HG03025 (cell line): Measurements from ENCODE around the gene WNT11.

ENCODE experiments used
- ATAC-seq: cut with Tn5 transposase; IDR thresholded peaks from one replicate; pipeline ENCODE4 v1.9.1; 2021; ENCODE audit warnings: mild to moderate bottlenecking, moderate library complexity; ENCODE audit not compliant: unreplicated experiment, low FRiP score

WNT11 gene

DNA sequence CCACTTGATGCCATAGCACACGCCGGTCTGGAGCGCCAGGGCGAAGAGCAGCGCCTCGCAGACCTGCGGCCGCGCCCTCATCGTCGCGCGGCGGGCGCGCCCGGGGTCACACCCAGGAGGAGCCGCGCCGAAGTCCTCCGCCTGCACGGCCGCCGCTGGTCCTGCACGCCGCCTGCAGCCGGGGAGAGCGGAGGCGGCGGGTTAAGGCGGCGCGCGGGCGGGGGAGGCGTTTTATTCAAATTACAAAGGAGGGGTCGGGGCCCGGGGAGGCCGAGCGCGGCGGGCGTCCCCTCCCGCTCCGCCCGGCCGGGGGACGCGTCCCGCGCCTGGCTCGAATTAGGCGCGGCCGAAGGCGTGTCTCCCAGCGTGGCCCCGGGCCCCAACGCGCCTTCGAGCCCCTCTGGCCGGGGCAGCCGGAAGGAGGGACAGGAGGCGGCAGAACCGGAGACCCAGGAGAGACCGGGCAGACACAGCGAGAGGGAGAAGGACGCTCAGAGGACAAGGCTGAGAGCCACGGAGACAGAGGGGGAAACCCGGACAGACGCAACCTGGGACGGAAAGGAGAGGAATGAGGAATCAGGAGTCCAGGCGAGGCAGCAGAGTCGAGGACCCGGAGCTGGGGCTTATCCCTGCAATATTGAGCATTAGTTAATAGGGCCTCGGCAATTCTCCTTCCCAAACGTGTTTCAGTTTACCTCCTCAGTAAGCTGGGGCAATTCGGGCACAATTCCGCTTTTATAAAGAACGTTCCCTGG is at the start of gene WNT11:
Gene WNT11 (minus strand): TSS at position 176 of the 755 bp plus-strand sequence. CDS start 95 bp downstream, at position 81.
- no peak for ATAC-seq

DNA sequence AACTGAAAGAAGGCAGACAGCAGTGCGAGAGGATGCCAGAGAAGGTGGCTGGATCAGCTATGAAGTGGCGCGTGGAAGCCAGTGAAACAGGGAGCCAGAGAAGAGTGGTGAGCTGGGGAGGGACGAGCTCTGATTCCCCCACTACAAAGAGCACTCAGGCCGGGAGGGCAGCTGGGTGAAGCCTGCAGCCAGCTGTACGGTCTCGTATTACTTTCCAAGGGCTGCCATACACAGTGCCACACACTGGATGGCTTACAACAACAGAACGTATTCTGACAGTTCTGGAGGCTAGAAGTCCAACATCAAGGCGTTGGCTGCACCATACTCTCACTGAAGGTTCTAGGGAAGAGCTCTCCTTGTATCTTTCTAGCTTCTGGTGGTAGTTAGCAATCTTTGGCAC is 47.1 kb upstream of the WNT11 start:
- no peak for ATAC-seq

DNA sequence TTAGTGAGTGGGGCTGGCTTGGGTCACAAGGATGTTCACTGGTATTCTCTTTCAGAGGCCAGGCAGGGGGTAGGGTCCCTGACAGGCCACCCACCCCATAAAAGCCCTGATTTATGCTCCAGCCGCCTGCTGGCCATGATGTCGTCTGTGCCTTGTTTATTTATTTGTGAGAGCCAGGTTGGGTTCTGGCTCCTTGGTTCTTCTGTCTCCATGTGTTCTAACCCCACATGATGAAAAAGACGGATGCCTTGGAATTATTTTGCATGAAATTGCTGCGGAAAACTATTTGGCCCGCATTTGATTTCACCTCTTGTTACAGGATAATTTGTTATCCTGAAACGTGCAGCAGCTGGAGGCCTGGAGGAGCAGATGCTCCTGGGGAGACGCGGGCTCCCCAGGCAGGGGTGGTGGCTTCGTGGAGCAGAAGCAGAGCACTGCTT is 46.3 kb upstream of the WNT11 start:
- ATAC-seq = no peak

DNA sequence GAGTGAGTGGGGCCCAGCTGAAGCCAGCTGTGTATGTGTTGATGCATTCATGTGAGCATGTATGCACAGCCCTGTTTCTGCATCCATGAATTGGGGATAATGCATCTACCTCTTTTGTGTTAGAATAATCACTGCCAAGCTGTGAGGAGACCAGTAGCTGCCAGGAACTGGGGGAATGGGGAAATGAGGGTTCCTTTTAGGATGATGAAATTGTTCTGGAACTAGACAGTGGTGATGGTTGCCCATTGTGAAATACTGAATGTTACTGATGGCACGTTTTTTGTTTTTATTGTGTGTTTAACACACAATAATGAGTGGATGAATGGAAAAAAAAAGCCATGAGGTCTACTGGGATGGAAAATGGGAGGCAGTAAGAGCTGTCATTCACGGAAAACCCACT is 45.3 kb upstream of the WNT11 start:
- ATAC-seq = no peak

DNA sequence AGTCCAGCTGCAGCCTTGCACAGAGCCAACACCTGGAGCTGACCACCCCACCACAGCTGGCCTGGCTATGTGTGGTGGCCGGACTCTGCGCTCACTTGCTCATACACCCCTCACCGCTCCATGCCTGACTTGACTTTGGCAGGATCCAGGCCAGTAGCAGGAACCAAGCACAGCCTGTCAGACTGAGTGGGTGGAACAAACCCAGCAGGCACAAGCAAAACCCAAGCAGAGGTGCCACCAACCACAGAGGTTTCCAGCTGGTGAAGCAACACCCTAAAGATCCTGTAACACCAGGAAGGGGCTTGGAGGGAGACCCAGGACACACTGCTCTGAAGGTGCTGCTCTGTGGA is 44.9 kb upstream of the WNT11 start:
- ATAC-seq = no peak

DNA sequence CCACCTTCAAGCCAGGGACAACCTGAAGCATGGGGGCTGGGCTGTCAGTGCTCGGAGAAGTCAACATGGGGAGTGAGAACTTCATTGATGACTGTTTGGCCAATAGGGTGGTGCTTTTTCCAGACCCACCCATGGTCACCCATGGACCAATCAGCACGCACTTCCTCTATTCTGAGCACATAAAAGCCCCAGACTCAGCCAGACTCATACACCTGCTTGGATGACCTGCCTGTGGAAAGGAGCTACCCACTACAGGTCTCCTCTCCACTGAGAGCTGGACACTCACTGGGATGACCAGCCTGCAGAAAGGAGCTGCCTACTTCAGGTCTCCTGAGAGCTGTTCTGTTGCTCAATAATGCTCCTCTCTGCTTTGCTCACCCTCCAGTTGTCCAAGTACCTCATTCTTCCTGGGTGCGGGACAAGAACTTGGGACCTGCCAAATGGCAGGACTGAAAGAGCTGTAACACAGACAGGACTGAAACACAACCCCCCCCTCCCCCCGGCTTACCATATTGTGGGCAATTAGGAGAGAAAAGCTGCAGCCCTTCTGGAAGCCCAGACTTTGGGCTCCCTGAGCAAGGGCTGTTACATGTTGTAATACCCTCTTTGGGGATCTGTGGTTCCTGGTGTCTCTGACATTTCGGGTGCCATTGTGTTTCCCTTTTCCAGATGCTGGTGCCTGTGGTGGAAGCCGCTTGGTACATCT is 44.4 kb upstream of the WNT11 start:
- ATAC-seq = no peak

DNA sequence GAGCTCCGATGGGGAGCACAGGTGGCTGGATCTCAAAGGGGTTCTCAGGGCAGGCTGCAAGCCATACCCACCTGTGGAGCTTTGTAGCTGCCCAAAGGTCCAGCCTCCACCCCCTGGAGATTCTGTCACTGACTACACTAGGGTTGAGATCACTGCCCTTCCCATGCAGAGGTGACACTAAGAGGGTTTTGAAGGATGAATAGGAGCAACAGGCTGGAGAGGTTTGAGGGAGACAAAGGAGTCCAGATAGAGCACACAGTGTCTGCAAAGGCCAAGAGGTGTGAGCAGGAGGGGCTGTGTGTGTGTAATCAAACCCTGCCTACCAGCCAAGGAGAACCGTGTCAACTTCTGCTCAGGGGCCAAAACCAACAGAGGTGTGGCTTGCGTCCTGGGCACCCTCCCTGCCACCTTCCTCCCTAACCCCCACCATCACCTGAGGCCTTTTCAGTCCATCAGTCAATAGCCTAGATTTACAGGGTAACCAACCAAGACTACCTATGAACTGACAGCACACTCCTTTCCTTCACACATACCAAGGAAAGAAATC is 43.0 kb upstream of the WNT11 start:
- no peak for ATAC-seq

DNA sequence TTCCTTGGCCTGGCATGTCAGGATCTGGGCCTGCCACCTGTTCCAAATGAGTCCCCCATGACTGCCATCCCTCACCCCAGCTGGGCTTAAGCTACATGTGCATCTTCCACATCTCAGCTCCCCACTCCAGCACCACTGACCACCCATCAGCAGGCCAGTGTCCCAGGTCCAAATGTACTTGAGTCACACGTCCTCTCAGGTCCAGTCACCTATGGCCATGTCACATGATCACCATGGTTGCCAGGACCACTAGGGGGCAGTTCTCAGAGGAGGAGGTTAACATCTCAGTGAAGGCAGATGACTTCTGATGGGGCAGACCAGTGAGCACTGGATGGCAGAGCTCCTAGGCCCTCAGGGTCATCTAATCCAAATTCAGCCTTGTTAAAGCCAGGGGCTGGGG is 41.9 kb upstream of the WNT11 start:
- no peak for ATAC-seq

DNA sequence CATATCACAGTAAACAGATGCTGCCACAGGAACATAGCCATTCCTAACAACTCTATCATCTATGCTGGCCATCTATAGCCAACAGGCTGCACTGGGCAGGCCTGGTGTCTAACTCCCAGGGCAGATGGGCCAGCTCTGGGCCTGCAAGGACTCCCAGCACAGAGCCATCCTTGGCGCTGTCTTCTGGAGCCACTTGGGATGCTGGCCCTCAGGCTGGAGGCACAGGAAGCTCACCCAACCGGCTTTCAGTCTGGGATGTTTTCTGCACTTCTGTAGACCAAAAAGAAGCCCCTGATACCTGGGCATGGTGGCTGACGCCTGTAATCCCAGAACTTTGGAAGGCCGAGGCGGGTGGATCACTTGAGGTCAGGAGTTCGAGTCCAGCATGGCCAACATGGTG is 40.8 kb upstream of the WNT11 start:
- ATAC-seq = no peak

DNA sequence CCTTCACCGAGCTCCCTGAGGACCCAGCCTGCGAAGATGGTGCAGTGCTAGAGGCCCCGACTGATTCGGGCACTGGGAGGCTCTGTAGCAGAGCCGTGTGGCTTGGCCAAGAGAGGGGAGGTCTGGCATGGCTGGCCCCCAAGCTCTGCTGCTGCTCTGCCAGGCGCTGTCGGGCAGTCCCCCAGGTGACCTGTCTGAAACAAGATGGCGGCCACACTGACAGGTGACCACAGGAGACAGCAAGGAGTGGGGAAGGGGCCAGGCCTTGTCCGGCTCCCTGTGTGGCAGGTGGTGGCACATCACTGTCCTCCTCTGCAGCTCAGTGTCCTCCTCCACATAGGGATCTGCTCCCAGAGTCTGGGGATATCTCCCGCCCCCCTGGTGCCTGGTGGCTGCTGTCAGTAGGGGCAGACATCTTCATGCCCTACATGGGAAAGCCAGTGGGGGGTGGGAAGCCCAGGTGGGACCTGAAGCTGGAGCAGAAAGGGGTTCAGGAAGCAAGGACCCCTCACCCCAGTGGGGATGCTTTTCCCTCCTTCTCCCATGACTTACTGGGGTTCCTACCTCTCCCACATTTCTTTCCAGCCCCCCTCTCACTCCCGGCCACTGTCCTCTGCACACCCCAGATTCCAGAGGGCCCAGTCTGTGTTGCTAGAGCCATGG is 40.1 kb upstream of the WNT11 start:
- ATAC-seq = no peak

DNA sequence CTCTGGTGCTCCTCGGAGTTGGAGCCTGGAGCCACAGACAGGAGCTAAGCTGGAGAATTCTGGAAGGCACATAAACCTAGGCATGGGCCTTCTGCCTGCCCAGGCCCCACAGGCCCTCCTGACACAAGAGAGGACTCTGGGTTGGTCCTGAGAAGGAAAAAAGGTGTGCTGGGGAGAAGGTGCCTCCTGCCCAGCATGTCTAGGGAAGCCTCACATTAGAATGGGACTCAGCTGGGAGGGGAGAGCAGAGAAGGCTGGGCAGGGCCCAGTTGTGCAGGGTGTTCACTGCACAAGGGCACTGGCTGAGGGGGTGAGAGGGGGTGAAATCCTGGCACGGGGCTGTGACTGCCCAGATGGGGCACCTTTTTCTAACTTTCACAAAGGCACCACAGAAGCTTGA is 39.4 kb upstream of the WNT11 start:
- ATAC-seq = no peak

DNA sequence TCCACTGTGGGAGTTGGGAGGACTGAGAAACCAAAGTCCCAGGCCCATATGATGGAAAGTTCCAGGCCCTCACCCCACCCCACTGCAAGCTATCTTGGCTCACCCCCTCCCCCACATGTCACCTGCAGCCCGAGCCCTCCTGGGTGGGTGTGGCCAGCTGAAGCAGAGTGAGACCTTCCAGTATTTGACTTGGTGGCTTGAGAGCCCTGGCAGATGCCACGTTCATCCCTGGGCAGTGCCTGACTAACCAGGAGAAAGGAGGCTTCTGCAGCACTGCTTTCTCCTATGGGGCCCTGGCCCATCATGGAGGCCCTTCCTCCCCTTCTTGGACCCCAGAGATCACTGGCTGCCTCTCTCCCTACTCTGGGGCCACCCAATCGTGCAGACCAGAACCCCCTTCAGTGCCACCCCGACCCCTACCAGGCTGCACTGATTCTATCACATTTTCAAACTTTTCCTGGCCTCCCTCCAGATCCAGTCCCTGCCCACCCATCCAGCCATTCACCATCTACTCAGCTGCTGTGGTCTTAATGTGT is 38.1 kb upstream of the WNT11 start:
- ATAC-seq = no peak

DNA sequence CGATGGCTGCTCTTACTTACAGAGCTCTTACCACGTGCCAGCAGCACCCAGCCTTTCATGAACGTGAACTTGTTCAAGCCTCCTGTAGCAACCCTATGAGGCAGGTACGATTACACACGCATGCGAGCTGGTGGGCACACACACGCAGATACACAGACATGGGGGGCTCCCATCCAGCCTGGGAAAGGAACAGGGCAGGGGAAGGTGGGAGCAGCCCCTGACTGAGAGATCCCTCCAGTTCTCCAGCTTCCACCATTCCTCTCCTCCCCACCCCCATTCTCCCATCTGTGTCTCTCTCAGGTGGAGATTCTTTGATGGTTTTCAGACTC is 37.6 kb upstream of the WNT11 start:
- no peak for ATAC-seq

DNA sequence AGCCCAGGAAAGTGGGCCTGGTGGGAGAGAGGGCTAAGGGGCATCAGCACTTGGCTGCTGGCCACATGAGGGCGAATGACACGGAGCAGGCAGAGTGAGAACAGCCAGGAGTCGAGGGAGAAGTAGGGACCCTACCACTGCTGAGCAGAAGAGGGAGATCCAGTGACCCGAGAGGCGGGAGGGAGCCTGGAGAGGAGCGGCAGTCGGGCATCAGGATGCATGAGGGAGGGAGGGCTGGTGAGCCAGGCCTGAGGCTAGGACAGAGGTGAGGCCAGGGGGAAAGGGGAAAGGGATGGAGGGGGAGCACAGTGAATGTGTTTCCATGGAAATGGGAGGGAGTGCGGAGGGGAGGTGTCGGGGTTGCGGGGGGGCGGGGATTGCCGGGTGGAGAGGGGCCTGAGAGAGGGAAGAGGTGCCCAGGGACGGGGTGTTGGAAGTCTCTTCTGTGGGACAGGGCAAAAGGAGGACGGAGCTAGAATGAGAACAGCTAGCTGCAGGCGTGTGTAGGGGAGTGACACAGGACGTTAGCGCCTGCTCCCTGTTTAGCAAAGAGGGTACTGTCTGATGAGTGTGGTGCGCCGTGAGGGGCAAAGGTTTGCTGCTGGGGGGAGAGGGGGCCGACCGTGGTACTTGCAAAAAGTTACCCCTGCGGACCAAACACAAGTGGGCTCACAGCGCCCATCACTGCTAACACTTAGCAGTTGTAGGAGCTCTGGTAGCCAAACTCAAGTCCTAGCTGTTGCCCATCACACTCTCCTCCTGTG is 37.1 kb upstream of the WNT11 start:
- ATAC-seq = no peak

DNA sequence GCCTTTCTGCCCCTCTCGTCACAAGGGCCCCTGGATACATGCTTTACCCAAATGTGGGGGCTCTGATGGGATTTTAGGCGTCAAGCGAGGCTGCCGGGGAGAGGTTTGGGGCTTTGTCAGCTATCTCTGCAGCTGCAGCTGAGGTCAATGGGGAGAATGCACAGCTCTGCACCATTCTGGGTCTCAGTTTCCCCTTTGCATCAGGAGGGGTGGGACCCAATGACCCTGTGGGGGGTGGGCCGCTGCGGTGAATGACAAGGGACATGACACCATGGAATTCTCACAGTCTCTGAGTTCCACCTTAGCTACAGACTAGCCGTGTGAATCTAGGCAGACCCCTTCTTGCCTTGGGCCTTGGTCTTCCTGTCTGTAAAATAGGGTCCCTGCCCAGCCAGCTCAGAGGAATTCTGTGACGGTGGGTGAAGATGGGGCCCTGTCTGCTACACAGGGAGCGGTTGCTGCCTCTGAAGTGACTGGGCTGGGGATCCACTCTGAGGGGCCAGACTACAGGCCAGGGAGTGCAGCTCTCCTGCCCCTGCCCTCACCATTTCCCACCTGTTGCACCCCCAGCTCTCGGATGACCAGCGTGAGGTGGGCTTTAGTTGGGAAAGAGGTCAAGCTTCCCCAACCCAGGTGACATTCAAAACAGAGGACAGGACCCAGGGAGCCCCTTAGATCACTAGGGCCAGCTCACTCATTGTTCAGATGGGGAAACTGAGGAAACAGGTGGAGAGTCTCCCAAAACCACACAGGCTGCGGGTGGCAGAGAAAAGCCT is 35.9 kb upstream of the WNT11 start:
- no peak for ATAC-seq

DNA sequence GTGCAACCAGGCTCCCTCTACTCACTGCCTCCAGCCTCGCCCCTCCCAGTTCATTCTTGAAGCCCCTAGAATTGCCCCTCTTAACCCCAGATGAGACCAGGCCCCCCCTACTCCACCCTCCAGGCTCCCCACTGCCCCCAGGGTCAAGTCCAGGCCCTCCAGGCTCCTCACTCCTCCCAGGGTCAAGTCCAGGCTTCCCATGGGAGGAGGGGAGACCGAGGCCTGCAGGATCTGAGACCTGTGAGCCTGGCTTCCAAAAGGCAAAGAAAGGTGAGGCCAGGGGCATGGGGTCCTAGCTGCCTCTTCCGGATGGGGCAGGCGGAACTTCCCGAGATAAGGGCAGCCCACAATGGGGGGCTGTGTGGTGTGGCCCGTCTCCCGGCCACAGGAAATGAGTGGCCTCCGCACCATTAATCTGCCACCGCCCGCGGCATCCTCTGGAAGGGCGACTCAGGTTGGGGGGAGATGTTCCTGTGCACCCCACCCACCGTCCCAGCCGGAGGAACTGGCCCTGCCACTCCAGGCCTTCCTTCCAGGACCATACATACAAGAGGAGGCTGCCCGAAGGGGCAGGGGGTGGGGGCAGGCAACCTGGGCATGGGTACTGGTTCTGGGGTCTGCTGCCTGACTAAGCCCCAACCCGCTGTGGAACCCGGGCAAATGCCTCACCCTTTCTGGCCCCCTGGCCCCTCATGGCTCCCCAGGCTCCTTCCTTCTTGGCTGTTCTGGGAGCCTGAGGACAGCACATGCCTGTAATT is 35.1 kb upstream of the WNT11 start:
- ATAC-seq = no peak

DNA sequence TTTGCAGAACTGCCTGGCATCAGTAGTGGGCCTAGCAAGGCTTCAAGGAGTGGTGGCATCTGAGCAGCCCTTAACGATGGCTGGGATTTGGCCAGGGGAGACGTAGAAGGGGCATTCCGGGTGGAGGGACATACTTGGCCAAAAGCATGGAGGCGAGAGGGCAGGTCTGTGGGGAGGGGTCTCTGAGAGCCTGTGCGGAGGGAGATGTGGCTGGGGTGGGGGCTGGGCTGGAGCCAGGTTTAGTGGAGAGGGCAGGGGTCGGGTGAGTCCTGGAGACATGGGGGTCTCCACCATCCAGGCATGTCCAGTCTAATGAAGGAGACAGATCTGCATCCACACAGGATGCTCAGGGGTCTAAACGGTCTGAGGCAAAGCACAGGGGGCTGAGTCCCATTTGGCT is 34.4 kb upstream of the WNT11 start:
- ATAC-seq = no peak

DNA sequence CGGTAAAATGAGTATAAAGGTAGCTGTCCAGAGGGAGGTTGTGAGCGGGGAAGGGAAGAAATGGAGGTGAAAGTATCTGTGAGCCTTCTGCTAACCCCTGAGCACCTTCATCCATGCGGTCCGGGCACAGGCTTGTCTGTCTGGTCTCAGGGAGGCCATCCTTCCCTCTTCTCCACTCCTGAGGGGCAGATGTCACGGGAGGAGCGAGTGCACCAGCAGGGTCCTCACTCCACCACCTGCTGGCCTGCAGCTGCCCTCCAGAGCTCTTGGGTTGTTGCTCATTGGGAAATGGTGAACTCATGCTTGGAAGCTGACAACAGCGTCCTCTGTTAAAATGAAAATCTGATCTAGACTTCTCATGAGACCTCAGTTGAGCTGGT is 33.8 kb upstream of the WNT11 start:
- no peak for ATAC-seq

DNA sequence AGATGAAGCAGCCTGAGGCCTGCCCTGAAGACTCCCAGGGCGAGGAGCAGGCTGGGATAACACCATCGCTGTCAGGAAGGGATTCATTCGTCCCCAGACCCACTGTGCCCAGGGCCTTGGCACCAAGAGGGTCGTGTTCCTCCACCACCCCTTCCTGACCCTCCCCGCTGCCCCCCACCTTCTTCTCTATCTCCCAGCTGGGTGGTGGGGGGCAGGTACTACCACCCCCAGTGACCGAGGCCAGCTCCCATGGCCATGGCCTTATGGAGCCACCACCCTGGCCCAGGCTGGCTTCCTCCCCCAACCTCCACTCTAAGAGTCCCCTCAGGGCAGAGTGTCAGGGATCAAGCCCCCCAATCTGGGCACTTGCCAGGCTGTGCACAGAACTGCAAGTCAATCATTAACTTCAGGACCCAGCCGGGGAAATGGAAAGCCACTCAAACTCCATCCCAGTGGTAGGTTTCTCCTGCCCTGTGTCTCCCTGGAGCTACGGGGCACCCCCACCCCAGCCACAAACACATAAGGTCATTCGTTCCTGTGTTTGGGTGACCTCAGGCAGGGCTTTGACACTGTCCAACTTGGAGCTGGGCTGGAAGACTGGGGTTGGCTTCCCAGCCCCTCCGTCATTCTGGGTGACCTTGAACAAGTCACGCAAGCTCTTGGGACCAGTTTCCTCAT is 33.3 kb upstream of the WNT11 start:
- no peak for ATAC-seq
